GM23338 (cell line): ENCODE results near the gene SH3BP4. TPM values are rescaled to one million over a fixed set of nuclear protein-coding genes. Genes with fewer than 3 reads are reported as not detected.

Experiments
- ATAC-seq: fragments of 200-7000 bp; cut with Tn5 transposase; 3 replicates; pipeline ENCODE4 v1.9.1; 2020
- DNase-seq: peaks from one replicate; pipeline ENCODE4 v3.0.0-alpha.2; 2015; ENCODE audit warnings: low spot score
- H2AFZ ChIP-seq: fragments of 200-600 bp; sonication (generic); 2 replicates; pipeline ENCODE4 v1.8.0; 2016; ENCODE audit warnings: antibody characterized with exemption, mild to moderate bottlenecking, moderate library complexity
- H3F3A ChIP-seq: fragments of 200-600 bp; sonication (generic); replicated peaks from 2 replicates; pipeline ENCODE4 v1.8.0; 2017; ENCODE audit warnings: antibody characterized with exemption, mixed run types, low read depth
- H3K27ac ChIP-seq: fragments of 200-600 bp; sonication (generic); 2 replicates; pipeline ENCODE4 v1.6.1; 2016; ENCODE audit warnings: low read depth
- H3K27me3 ChIP-seq: fragments of 200-600 bp; sonication (generic); 2 replicates; pipeline ENCODE4 v1.8.0; 2016; ENCODE audit warnings: mild to moderate bottlenecking, mixed run types, moderate library complexity; ENCODE audit not compliant: insufficient read depth
- H3K36me3 ChIP-seq: fragments of 200-600 bp; sonication (generic); 2 replicates; pipeline ENCODE4 v1.8.0; 2016; ENCODE audit warnings: mild to moderate bottlenecking; ENCODE audit not compliant: insufficient read depth
- H3K4me1 ChIP-seq: fragments of 200-600 bp; sonication (generic); 2 replicates; pipeline ENCODE4 v1.8.0; 2016; ENCODE audit warnings: mild to moderate bottlenecking, moderate library complexity; ENCODE audit not compliant: insufficient read depth
- H3K4me2 ChIP-seq: fragments of 200-600 bp; sonication (generic); 2 replicates; pipeline ENCODE4 v1.7.1; 2017; ENCODE audit warnings: mixed run types
- H3K4me3 ChIP-seq: fragments of 200-600 bp; sonication (generic); 2 replicates; pipeline ENCODE4 v1.6.1; 2016; ENCODE audit warnings: mixed run types
- H3K79me2 ChIP-seq: fragments of 200-600 bp; sonication (generic); replicated peaks from 2 replicates; pipeline ENCODE4 v1.8.0; 2017; ENCODE audit warnings: mild to moderate bottlenecking; ENCODE audit not compliant: insufficient read depth
- H3K9me2 ChIP-seq: fragments of 200-600 bp; sonication (generic); 2 replicates; pipeline ENCODE4 v1.8.0; 2017; ENCODE audit not compliant: insufficient read depth
- H4K20me1 ChIP-seq: fragments of 200-600 bp; sonication (generic); replicated peaks from 2 replicates; pipeline ENCODE4 v1.8.0; 2017; ENCODE audit warnings: mild to moderate bottlenecking; ENCODE audit not compliant: insufficient read depth
- H3K27ac Mint-ChIP-seq: 2 replicates; pipeline ENCODE4 v1.8.0; 2020; ENCODE audit warnings: inconsistent platforms, mild to moderate bottlenecking, moderate library complexity, mixed read lengths
- H3K27me3 Mint-ChIP-seq: 3 replicates; pipeline ENCODE4 v1.8.0; 2022; ENCODE audit warnings: low read depth, mild to moderate bottlenecking, moderate library complexity, mixed read lengths, inconsistent platforms; ENCODE audit not compliant: insufficient read depth, poor library complexity
- H3K36me3 Mint-ChIP-seq: 3 replicates; pipeline ENCODE4 v1.8.0; 2021; ENCODE audit warnings: low read depth, mild to moderate bottlenecking, inconsistent platforms, moderate library complexity, mixed read lengths
- H3K4me1 Mint-ChIP-seq: 3 replicates; pipeline ENCODE4 v1.8.0; 2020; ENCODE audit warnings: mild to moderate bottlenecking, inconsistent platforms, mixed read lengths
- H3K4me3 Mint-ChIP-seq: 3 replicates; pipeline ENCODE4 v1.8.0; 2021; ENCODE audit warnings: moderate library complexity, mild to moderate bottlenecking, inconsistent platforms, mixed read lengths
- H3K9me3 Mint-ChIP-seq: 3 replicates; pipeline ENCODE4 v1.8.0; 2020; ENCODE audit warnings: moderate library complexity, mild to moderate bottlenecking, inconsistent platforms, mixed read lengths
- CREB1 ChIP-seq: fragments of 250-450 bp; sonication (Bioruptor Pico); IDR thresholded peaks from 2 replicates; pipeline ENCODE4 v1.5.0; 2020; ENCODE audit warnings: low read depth, mild to moderate bottlenecking, moderate library complexity
- CTCF ChIP-seq, 2 experiments: fragments of 200-600 bp in 1 of 2; sonication (generic) in 1 of 2; conservative IDR thresholded peaks; 2 replicates each; pipeline versions ENCODE4 v1.5.1 to v1.6.1; 2016 to 2017; ENCODE audit warnings: antibody characterized with exemption in 2 of 2, low read depth in 2 of 2, mild to moderate bottlenecking in 2 of 2, moderate library complexity in 1 of 2
- ETS1 ChIP-seq: IDR thresholded peaks from 2 replicates; pipeline ENCODE4 v1.6.1; 2016; ENCODE audit warnings: antibody characterized with exemption
- EZH2 ChIP-seq: fragments of 200-600 bp; sonication (generic); IDR thresholded peaks from one replicate; pipeline ENCODE4 v1.8.0; 2017; ENCODE audit warnings: antibody characterized with exemption, mild to moderate bottlenecking, low read depth; ENCODE audit not compliant: unreplicated experiment
- EZH2phosphoT487 ChIP-seq: fragments of 200-600 bp; sonication (generic); IDR thresholded peaks from one replicate; pipeline ENCODE4 v1.8.1; 2018; ENCODE audit warnings: antibody characterized with exemption; ENCODE audit not compliant: unreplicated experiment
- JUNB ChIP-seq: IDR thresholded peaks from one replicate; pipeline ENCODE4 v1.6.1; 2016; ENCODE audit warnings: antibody characterized with exemption; ENCODE audit not compliant: unreplicated experiment
- NANOG ChIP-seq: IDR thresholded peaks from 2 replicates; pipeline ENCODE4 v1.6.1; 2016; ENCODE audit warnings: antibody characterized with exemption, borderline replicate concordance
- REST ChIP-seq: IDR thresholded peaks from one replicate; pipeline ENCODE4 v1.6.1; 2018; ENCODE audit warnings: antibody characterized with exemption; ENCODE audit not compliant: unreplicated experiment
- STAT1 ChIP-seq: IDR thresholded peaks from one replicate; pipeline ENCODE4 v1.6.1; 2016; ENCODE audit warnings: antibody characterized with exemption; ENCODE audit not compliant: unreplicated experiment
- ZNF114 ChIP-seq: fragments of 250-450 bp; sonication (Bioruptor Pico); IDR thresholded peaks from 2 replicates; pipeline ENCODE4 v1.5.0; 2020; ENCODE audit warnings: mild to moderate bottlenecking, moderate library complexity
- polyA plus RNA-seq: library from polyadenylated mRNA; unstranded; fragments of >200 nt; fragmentation: Nextera tagmentation; extraction: Ambion mirVana; gene quantifications from 2 replicates; pipeline ENCODE4 v1.2.1, GENCODE V29; 2016
- total RNA-seq: library from RNA; depleted of rRNA; stranded (reverse); fragments of >200 nt; shearing (Covaris generic); gene quantifications from 2 replicates; pipeline ENCODE4 v1.2.3, GENCODE V29; 2014

SH3BP4 gene
- total and polyA plus RNA-seq, 2 experiments from 2014 or later, result 15.6 to 50.9 TPM

GRCh38 chr2:234932591-234933168 lies 19.1 kb upstream of the SH3BP4 start (continued):
- TF ChIP-seq REST, result no peak
- no peak for TF ChIP-seq JUNB
- TF ChIP-seq ZNF114 (CRISPR knock-in tag), result no peak
- no peak for TF ChIP-seq EZH2
- TF ChIP-seq ETS1, result no peak

GRCh38 chr2:234935311-234935710 lies 16.5 kb upstream of the SH3BP4 start:
- Mint-ChIP-seq H3K4me1 (peaks cover 25% of the 10 kb centered on the region), H3K4me3 (no peak overlapping the region), H3K27me3 (peaks cover 15% of the 10 kb centered on the region)
- TF ChIP-seq REST, result no peak
- no peak for TF ChIP-seq CREB1
- TF ChIP-seq STAT1, result no peak
- no peak for TF ChIP-seq NANOG
- TF ChIP-seq EZH2, result no peak
- TF ChIP-seq ZNF114 (CRISPR knock-in tag), result no peak
- TF ChIP-seq EZH2phosphoT487, result no peak
- TF ChIP-seq CTCF (conservative IDR thresholded peaks at IDR 0.05; ENCODE audit: low read depth in 2 of 2), result no peak

More at GRCh38 chr2:234935311-234935710, 16.5 kb upstream of the SH3BP4 start:
- Histone ChIP-seq H3K27ac (no peak overlapping the region), H2AFZ (no peak overlapping the region), H3K4me2 (no peak overlapping the region), H3K4me3 (no peak overlapping the region), H3K4me1 (peaks cover 23% of the 10 kb centered on the region), H3K36me3 (no peaks in the 10 kb centered on the region), H3K27me3 (no peaks in the 10 kb centered on the region), H3K9me2 (0 out of 2 replicates have a peak, but pooled peaks cover 6% of the 10 kb centered on the region), H3K79me2 (no peaks in the 10 kb centered on the region), H3F3A (no peaks in the 10 kb centered on the region), H4K20me1 (no peaks in the 10 kb centered on the region)
- ATAC-seq (no peak), DNase-seq (no peak)
- H3K9me3 Mint-ChIP-seq, result no peaks in the 10 kb centered on the region; the same call in 2 of the 3 replicates
- no peaks in the 10 kb centered on the region for H3K36me3 Mint-ChIP-seq
- no peak overlapping the region for H3K27ac Mint-ChIP-seq
